ENCODE data around the gene IL4R. TPM values are rescaled to one million over a fixed set of nuclear protein-coding genes. Genes with fewer than 3 reads are reported as not detected.

IL4R gene
- total RNA-seq, 1 donor from 2014 or later: 34.5 TPM

DNA sequence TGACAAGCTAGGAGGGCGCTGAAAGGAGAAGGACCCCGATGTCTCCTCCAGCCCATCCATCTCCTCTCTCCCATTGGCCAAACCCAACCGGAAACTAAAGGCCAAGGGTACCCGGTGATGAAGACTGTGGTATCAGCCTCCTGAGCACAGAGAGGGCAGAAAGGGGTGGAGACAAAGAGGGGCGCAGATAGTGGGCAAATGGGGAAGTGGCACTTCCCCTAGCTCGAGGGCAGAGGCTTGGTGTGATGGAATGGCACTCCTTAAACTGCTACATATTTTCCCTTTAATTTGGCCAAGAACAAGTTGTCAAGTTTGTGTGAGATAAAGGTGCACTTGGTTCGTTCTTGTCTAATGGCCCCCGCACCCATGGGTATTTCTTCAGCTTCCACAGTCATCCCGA is 27.8 kb downstream of the IL4R start:
- Mint-ChIP-seq H3K27me3 (ENCODE audit: unreplicated experiment) (no peaks in the 10 kb centered on the region), H3K27ac (ENCODE audit: unreplicated experiment) (no peak overlapping the region), H3K9me3 (ENCODE audit: unreplicated experiment) (no peaks in the 10 kb centered on the region), H3K4me3 (ENCODE audit: unreplicated experiment) (no peak overlapping the region), H3K4me1 (ENCODE audit: unreplicated experiment) (no peaks in the 10 kb centered on the region), H3K36me3 (ENCODE audit: unreplicated experiment) (peaks cover 44% of the 10 kb centered on the region)
- no peak for DNase-seq (ENCODE audit: extremely low spot score, unreplicated experiment)
- no peak for TF ChIP-seq CTCF (IDR thresholded peaks at IDR 0.05)

DNA sequence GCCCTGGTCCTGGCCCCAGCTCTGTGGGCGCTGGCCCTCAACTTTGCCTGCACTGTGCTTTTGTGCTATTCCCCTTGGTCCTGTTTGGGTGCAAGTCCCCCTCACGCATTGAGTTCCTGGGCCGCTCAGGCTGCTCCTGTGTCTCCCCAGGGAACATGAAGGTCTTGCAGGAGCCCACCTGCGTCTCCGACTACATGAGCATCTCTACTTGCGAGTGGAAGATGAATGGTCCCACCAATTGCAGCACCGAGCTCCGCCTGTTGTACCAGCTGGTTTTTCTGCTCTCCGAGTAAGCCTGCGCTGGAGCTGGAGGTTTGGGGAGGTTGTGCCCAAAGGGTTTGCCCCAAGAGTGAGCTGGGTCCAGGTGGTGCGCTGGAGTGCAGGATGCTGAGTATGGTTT is 28.2 kb downstream of the IL4R start:
- DNase-seq (ENCODE audit: extremely low spot score, unreplicated experiment): no peak
- Mint-ChIP-seq H3K4me1 (ENCODE audit: unreplicated experiment) (no peaks in the 10 kb centered on the region), H3K4me3 (ENCODE audit: unreplicated experiment) (no peak overlapping the region), H3K27ac (ENCODE audit: unreplicated experiment) (no peak overlapping the region), H3K27me3 (ENCODE audit: unreplicated experiment) (no peaks in the 10 kb centered on the region), H3K36me3 (ENCODE audit: unreplicated experiment) (peaks cover 46% of the 10 kb centered on the region), H3K9me3 (ENCODE audit: unreplicated experiment) (no peaks in the 10 kb centered on the region)
- TF ChIP-seq CTCF (IDR thresholded peaks at IDR 0.05): no peak

DNA sequence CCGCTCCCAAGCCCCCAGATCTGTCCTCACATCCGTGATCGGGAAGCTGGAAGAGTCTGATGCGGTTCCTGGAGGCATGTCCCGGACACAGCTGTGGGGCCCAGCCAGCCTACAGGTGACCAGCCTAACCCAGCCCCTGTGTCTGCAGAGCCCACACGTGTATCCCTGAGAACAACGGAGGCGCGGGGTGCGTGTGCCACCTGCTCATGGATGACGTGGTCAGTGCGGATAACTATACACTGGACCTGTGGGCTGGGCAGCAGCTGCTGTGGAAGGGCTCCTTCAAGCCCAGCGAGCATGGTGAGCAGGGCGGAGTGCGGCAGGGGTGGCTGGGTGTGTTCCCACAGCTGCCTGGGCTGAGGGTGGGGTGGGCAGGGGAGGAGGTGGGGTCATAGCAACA is 30.9 kb downstream of the IL4R start:
- Mint-ChIP-seq H3K4me1 (ENCODE audit: unreplicated experiment) (no peaks in the 10 kb centered on the region), H3K9me3 (ENCODE audit: unreplicated experiment) (no peaks in the 10 kb centered on the region), H3K36me3 (ENCODE audit: unreplicated experiment) (peaks cover 52% of the 10 kb centered on the region)

DNA sequence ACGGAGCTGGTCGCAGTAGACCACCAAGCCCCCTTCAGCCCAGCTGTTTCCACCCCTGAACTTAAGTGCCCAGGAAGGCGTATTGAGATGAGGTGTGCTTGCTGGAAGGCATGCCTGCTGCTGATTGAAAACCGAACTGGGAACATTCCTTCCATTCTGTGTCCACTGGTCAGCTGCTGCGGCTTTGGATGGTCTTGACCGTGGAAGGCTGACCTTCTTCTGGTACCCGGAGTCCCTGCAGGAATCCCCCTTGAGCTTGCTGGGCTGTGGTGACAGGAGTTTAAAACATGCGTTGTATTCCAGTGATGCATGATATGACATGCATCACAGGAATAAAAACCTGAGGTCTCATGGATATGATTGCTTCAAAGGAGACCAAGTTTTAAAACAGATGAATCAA is 31.4 kb downstream of the IL4R start:
- no peak overlapping the region for H3K4me3 Mint-ChIP-seq (ENCODE audit: unreplicated experiment)
- H3K36me3 Mint-ChIP-seq (ENCODE audit: unreplicated experiment): peaks cover 54% of the 10 kb centered on the region
- no peaks in the 10 kb centered on the region for H3K9me3 Mint-ChIP-seq (ENCODE audit: unreplicated experiment)
- no peaks in the 10 kb centered on the region for H3K27me3 Mint-ChIP-seq (ENCODE audit: unreplicated experiment)
- TF ChIP-seq CTCF (IDR thresholded peaks at IDR 0.05): no peak
- no peak for DNase-seq (ENCODE audit: extremely low spot score, unreplicated experiment)
- H3K27ac Mint-ChIP-seq (ENCODE audit: unreplicated experiment): no peak overlapping the region
- no peaks in the 10 kb centered on the region for H3K4me1 Mint-ChIP-seq (ENCODE audit: unreplicated experiment)

More for the DNA sequence above, 30.9 kb downstream of the IL4R start:
- Mint-ChIP-seq H3K27ac (ENCODE audit: unreplicated experiment) (no peak overlapping the region), H3K27me3 (ENCODE audit: unreplicated experiment) (no peaks in the 10 kb centered on the region), H3K4me3 (ENCODE audit: unreplicated experiment) (no peak overlapping the region)
- no peak for DNase-seq (ENCODE audit: extremely low spot score, unreplicated experiment)
- TF ChIP-seq CTCF (IDR thresholded peaks at IDR 0.05): no peak

DNA sequence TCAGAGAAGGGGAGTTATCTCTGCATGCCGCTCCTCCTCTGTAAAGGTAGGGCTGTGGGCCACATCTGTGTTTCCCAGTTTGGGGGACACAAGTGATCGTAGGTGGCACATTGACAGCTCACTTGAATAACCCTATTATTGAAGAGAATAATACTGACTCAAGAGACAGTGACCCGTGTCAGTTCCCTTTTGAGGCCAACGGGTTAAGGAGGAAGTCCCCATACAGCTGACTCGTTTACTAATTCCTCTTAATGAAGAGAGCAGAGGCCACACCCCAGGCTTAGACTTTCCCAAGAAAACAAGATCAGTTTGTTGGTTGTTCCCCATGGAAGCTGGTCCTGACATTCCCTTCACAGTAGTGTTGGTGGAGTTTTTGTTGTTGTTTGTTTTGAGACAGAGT is 33.0 kb downstream of the IL4R start:
- no peak overlapping the region for H3K4me3 Mint-ChIP-seq (ENCODE audit: unreplicated experiment)
- peaks cover 52% of the 10 kb centered on the region for H3K36me3 Mint-ChIP-seq (ENCODE audit: unreplicated experiment)
- H3K4me1 Mint-ChIP-seq (ENCODE audit: unreplicated experiment): no peaks in the 10 kb centered on the region
- DNase-seq (ENCODE audit: extremely low spot score, unreplicated experiment): no peak
- no peak overlapping the region for H3K27ac Mint-ChIP-seq (ENCODE audit: unreplicated experiment)
- no peaks in the 10 kb centered on the region for H3K27me3 Mint-ChIP-seq (ENCODE audit: unreplicated experiment)
- TF ChIP-seq CTCF (IDR thresholded peaks at IDR 0.05): no peak
- no peaks in the 10 kb centered on the region for H3K9me3 Mint-ChIP-seq (ENCODE audit: unreplicated experiment)
